ENCODE results near the gene YTHDC2.

- TF ChIP-seq CTCF (IDR thresholded peaks at IDR 0.05) (no peak), POLR2A (IDR thresholded peaks at IDR 0.05) (no peak)
Observed at GRCh38 chr5:113527746-113528145, 14.3 kb downstream of the YTHDC2 start.
